EH (cell line): ENCODE measurements around the gene MYO19.
A peak's percentile ranks its signal among the peaks of the same experiment; 100 is the strongest.
"Not testable (repeated sequence)": the region's sequence is repeated elsewhere in the genome, so short reads cannot be mapped to it uniquely, and the experiment has no call there.

Experiments used
- DNase-seq: peaks from one replicate; pipeline ENCODE4 v3.0.0-alpha.2; 2015; ENCODE audit warnings: low read depth

MYO19 gene

GRCh38 chr17:36498560-36499300 is 35.9 kb downstream of the MYO19 start:
- no peak for DNase-seq

GRCh38 chr17:36498155-36498554 is 36.5 kb downstream of the MYO19 start:
- DNase-seq: no peak

- peak; percentile 36 for DNase-seq
Measured at GRCh38 chr17:36496018-36496789, 38.5 kb downstream of the MYO19 start.

GRCh38 chr17:36495076-36495578 is 39.5 kb downstream of the MYO19 start:
- DNase-seq: no peak

- no peak for DNase-seq
Measured at GRCh38 chr17:36494674-36495073, 40.0 kb downstream of the MYO19 start.

GRCh38 chr17:36493956-36494355 is 40.7 kb downstream of the MYO19 start:
- DNase-seq: peak; percentile 14

- DNase-seq: peak; percentile 94
Measured at GRCh38 chr17:36486204-36487194, 48.2 kb downstream of the MYO19 start, which contains the start of gene ZNHIT3. ZNHIT3 (plus strand) TSS chr17:36486681; CDS start chr17:36486700, 19 bp downstream.

- no peak for DNase-seq
Measured at GRCh38 chr17:36485805-36486203, 48.9 kb downstream of the MYO19 start.

- no peak for DNase-seq
Measured at GRCh38 chr17:36485027-36485426, 49.6 kb downstream of the MYO19 start.

GRCh38 chr17:36484021-36484420 is 50.6 kb downstream of the MYO19 start:
- DNase-seq: not testable (repeated sequence)

- peak; percentile 74 for DNase-seq
Measured at GRCh38 chr17:36482611-36483504, 51.8 kb downstream of the MYO19 start.

GRCh38 chr17:36481829-36482228 is 52.8 kb downstream of the MYO19 start:
- no peak for DNase-seq

GRCh38 chr17:36475346-36475970 is 59.2 kb downstream of the MYO19 start:
- no peak for DNase-seq

GRCh38 chr17:36474571-36474970 is 60.1 kb downstream of the MYO19 start:
- DNase-seq: no peak

- no peak for DNase-seq
Measured at GRCh38 chr17:36470499-36470898, 64.2 kb downstream of the MYO19 start.

GRCh38 chr17:36469733-36470132 is 64.9 kb downstream of the MYO19 start:
- no peak for DNase-seq

GRCh38 chr17:36468903-36469635 is 65.6 kb downstream of the MYO19 start:
- no peak for DNase-seq

- DNase-seq: no peak
Measured at GRCh38 chr17:36464765-36465088, 69.9 kb downstream of the MYO19 start.

- peak; percentile 84 for DNase-seq
Measured at GRCh38 chr17:36463916-36464764, 70.5 kb downstream of the MYO19 start.
